Choroid plexus epithelial cell (primary cell): ENCODE results near the gene RFTN1.
A peak's percentile ranks its signal among the peaks of the same experiment; 100 is the strongest.

ENCODE experiments used
- DNase-seq: peaks from one replicate; pipeline ENCODE4 v3.0.0-alpha.2; 2010; ENCODE audit warnings: low read depth
- H3K4me3 ChIP-seq: 2 replicates; pipeline ENCODE4 v1.5.1; 2011; ENCODE audit warnings: low read depth, mild to moderate bottlenecking, control low read depth, low read length, moderate library complexity
- CTCF ChIP-seq: conservative IDR thresholded peaks from 2 replicates; pipeline ENCODE4 v1.5.1; 2011; ENCODE audit warnings: low read depth, mild to moderate bottlenecking, control low read depth, inconsistent platforms, low read length, moderate library complexity

Gene RFTN1

GRCh38 chr3:16343101-16343500, 170.4 kb downstream of the RFTN1 start:
- TF ChIP-seq CTCF: no peak
- no peak for DNase-seq

DNA sequence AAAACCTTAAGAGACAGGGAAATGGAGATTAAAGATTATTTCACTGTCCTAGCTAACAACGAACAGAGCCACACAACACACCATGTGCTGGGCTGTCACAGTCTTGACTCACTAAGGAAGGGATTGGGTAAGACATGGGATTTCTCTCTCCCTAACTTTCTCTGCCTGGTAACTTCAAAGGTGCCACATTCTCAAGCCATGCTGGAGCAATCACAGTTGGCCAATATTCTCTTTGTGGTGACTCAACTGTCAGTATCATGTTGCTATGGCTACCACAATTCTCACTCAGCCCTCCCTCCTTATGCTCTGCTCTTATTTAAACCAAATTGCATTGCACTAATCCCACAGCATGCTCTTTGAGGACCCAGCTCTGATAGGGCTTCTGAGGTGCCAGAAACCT, 174.5 kb downstream of the RFTN1 start:
- no peak overlapping the region for H3K4me3 ChIP-seq
- TF ChIP-seq CTCF: no peak
- DNase-seq: peak; percentile 97

More at GRCh38 chr3:16343101-16343500, 170.4 kb downstream of the RFTN1 start:
- no peak overlapping the region for H3K4me3 ChIP-seq

DNA sequence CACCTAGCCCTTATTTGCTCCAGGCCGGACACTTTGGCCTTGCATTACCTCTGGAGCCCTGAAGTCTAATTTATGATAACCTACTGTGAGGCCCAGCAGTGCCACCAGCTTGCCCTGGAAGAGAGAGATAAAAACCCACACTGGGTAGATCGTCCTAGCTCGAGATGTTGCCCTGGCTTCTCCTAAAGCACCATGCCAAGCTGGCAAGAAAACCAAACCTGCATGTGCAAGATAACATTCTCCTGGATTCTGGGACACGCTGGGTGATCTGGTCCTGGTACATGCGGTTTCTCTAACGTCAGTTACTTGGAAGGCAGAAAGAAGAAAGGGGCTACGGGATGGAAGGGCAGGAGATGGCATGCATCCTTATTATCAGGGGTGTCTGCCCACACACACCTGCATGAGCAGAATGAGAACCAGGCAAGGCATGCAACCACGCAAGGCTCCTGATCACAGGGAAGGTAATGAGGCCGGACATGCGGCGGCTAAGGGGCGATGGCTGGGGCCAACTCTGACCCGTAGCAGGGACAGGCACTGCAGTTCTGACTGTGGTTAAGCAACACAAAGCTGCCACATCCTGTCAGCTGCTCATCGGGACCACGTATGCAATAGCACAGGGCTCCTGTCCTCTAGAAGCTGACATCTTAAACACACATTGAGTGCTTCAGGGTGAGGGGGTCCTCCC, 175.5 kb downstream of the RFTN1 start:
- DNase-seq: peak; percentile 30
- H3K4me3 ChIP-seq: no peak overlapping the region
- TF ChIP-seq CTCF: no peak

DNA sequence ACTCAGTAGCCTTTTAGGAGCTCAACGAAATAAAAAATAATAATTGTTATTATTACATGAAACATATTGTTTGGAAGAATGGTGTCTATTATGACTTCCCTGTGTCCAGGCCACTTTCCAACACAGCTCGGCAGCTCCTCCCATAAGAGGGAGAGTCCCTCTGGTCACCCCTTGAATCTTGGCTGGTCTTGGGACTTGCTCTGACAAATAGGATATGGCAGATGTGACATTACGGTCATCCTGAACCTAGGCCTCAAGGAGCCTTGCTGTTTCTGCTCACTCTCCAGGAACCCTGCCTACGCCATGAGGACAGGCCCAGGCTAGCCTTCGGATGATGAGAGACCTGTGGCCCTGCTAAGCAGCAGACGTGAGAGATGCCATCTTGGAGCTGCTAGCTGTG, 176.7 kb downstream of the RFTN1 start:
- TF ChIP-seq CTCF: no peak
- no peak for DNase-seq
- H3K4me3 ChIP-seq: no peak overlapping the region

DNA sequence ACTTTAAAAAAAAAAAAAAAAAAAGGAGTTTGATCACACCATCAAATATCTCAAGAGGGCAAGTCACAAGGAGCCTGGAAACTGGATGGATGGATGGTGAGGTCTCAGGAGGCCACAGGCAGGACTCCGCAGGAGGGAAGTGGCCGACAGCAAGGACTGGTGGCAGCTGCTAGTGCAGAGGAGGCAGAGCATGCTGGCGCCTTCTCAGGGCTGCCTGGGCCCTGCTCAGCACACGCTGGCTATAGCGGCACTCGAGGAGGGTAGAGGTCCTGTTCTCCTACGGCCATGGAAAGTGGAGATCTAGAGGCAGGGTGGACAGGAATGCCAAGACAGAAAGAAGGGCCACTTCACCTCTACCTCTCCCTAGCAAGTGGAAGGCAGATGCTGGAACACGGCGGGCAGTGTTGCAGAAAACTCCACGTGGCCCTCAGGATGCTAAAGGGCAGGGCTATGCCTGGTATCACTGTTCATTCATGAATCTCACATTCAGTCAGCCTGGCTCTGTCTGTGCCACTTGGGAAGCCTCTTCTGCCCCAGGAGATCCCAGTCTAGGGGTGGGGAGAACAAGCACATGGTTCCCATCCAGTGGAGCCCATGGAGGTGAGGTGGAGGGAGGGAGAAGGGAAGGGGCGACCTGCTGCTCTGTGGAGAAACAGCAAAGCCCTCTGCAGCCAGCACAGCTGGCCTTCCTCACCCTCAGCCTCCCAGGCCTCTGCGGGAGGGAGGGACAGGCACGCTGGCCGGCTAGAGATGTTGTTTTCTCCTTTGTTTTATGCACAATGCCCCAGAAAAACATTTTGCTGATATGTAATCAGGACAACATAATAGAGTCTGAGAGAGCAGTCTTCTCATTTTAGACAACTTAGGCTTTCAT, 177.5 kb downstream of the RFTN1 start:
- no peak overlapping the region for H3K4me3 ChIP-seq
- peak; percentile 13 for DNase-seq
- TF ChIP-seq CTCF: no peak

- DNase-seq: no peak
- H3K4me3 ChIP-seq: no peak overlapping the region
- TF ChIP-seq CTCF: no peak
Observed at GRCh38 chr3:16335333-16335732, 178.2 kb downstream of the RFTN1 start.
